GM04503 (cell line): ENCODE data around the gene CHMP4B.
"Not testable (repeated sequence)": the region's sequence is repeated elsewhere in the genome, so short reads cannot be mapped to it uniquely, and the experiment has no call there.

Source experiments
- DNase-seq: peaks from one replicate; pipeline ENCODE4 v3.0.0-alpha.2; 2012; ENCODE audit warnings: low read depth

CHMP4B gene

DNA sequence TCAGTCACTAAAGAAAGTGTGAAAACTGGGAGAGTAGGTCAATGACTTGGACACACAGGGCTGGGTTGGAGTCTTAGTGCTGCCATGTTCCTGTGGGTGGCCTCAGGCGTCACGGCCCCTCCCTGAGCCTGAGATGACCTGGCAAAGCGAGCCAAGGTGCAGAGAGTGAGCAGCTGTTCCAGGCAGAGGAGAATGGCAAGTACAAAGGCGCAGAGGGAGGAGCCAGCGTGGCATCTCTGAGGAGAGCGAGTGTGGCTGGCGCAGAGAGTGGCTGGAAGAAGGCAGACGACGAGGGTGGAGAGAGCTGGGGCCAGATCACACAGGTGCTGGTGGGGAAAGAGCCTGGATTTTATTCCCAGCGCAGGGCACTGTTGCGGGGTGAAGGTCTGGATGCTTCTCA is 20.6 kb upstream of the CHMP4B start:
- no peak for DNase-seq

DNA sequence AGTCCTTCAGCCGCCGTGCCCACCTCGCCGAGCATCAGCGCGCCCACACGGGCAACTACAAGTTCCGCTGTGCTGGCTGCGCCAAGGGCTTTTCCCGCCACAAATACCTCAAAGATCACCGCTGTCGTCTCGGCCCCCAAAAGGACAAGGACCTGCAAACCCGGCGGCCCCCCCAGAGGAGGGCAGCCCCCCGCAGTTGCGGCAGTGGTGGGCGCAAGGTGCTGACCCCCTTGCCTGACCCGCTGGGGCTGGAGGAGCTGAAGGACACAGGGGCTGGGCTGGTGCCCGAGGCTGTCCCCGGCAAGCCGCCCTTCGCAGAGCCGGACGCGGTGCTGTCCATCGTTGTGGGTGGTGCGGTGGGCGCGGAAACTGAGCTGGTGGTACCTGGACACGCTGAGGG is 20.1 kb upstream of the CHMP4B start:
- no peak for DNase-seq

GRCh38 chr20:33791540-33791939 is 19.6 kb upstream of the CHMP4B start:
- DNase-seq = no peak

- no peak for DNase-seq
Measured at GRCh38 chr20:33791959-33792597, 19.1 kb upstream of the CHMP4B start.

- DNase-seq = not testable (repeated sequence)
Measured at GRCh38 chr20:33792598-33792989, 18.6 kb upstream of the CHMP4B start.

DNA sequence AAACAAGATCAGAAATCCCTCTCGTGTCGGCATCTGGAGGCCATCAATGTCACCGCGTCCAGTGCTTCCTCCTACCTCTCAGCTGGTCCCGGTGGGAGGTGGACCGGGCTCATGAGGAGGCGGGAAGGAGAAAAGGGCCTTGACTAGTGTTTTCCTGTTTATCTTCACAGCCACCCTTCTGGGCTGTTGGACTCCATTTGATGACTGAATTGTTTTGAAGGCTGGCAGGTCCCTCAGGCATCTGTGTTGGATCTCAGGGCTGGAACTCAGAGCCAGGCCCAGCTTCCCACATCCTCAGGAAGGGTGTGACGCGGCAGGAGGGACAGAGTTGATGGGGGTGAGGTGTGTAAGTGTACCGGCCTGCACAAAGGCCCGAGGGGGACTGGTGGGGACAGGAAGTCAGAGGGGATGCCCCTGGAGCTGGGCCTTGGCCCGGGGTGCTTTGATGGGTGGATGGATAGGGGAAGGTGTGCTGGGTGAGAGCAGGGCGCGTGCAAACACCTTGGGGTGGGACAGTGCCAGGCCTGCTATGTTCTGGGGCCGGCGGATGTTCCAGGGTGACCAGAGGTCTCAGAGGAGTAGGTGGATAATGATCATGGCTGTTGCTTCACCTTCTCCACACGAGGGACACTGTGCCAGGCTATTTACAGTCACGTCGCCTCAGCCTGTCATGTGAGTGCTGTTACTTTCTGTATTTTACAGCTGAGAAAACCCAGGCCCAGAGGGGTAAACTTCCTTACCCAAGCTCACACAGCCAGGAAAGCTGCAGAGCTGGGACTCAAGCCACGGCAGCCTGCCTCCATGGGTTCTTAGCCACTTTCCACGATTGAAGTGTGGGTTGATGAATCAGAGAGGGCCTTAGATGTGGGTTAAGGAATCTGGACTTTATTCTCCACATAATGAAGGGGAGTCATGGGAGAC is 17.9 kb upstream of the CHMP4B start:
- DNase-seq = no peak

- DNase-seq = no peak
Measured at GRCh38 chr20:33796263-33796906, 14.8 kb upstream of the CHMP4B start.

GRCh38 chr20:33796907-33797544 is 14.1 kb upstream of the CHMP4B start:
- no peak for DNase-seq

DNA sequence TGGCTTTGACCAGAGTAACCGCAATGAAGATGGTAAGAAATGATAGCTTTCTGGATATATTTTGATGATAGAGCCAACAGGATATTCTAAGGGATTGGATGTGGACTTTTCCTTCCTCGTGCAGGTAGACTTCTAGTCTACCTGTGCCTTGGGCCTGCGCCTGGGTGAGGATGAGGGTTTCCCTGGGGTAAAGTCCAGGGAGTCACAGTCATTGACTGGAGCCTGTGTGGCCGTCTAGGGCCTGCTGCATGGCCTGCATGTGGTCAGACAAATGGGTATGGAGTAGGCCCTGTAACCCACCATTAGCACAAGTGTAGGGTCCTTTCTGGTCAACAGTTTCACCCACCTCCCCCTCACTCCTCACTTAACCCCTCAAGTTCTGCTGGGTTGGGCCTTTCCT is 12.7 kb upstream of the CHMP4B start:
- DNase-seq = no peak

DNA sequence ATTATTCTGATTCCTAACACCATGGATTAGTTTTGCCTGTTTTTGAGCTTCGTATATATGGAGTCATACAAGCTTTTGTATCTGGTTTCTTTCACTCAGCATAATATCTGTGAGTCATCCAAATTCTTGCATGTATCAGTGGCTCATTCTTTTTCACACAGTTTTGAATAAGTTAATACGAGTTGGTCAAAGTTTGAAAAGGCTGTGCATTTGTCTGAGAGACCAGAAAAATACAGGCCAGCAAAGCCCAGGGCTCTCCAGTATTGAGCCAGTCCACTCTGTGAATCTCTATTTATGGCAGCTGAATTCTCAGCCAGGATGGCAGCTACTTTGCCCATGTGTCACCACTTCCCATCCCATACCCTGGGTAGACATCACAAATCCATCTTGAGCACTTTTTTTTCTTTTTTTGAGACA is 7.2 kb upstream of the CHMP4B start:
- DNase-seq = peak; percentile 53

GRCh38 chr20:33808388-33808787 is 2.8 kb upstream of the CHMP4B start:
- DNase-seq = no peak

DNA sequence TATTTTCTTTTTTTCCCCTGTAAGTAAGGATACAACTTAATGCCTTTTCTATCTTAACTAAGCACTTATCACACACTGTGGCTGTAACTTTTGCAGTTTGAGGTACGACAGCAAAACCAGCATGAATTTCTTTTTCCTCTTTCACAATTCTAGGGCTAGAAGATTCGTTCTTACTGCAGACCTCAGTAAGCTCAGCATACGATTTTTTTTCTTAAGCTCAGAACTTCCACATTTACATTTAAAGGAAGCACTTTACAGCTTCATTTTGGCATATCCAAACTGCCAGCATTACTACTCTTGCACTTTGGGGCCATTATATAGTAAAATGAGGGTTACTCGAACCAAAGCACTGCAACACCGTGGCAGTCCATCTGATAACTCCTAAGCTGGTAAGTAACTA is 889 bp upstream of the CHMP4B start:
- DNase-seq = no peak

DNA sequence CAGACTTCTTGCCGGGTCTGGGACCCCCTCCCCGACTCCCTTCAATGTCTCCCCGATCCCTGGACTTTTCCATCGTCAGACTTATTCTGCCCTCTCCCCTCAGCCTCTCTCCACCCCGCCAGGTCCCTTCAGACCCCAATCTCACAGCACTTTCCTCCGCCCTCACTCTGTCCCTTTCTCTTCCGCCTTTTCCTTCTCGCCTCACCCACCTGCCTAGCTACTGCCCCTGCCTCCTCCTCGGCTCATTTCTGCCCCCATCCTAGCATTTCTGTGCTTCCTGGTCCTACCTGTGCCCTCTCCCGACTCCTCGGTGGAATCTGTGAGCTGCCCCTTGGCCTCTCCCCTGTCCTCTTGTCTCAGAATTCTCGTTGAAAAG is 616 bp downstream of the CHMP4B start:
- DNase-seq = no peak

- DNase-seq = peak; percentile 64
Measured at GRCh38 chr20:33812152-33812849, 1.2 kb downstream of the CHMP4B start.

- no peak for DNase-seq
Measured at GRCh38 chr20:33812908-33813462, 1.8 kb downstream of the CHMP4B start.

DNA sequence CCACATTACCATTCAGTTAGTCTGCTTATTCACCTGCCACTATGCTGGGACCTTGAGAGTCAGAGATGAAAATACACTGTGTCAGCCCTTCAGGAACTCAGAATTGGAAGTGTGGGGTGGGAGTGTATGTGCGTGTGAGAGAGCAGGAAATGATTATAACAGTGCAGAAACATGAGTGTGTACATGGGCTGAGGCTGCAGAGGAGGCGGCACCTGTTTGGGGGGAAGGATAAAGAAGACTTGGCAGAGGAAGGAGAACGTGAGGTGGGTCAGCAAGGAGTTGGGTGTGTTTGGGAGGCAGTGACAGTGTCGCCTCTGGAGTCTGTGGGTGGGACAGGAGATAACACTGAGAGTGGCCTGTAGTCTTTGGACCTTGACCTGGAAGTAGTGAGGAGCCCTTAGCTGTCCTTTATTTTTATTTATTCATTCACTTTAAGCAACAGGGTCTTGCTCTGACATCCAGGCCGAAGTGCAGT is 3.1 kb downstream of the CHMP4B start:
- DNase-seq = no peak

DNA sequence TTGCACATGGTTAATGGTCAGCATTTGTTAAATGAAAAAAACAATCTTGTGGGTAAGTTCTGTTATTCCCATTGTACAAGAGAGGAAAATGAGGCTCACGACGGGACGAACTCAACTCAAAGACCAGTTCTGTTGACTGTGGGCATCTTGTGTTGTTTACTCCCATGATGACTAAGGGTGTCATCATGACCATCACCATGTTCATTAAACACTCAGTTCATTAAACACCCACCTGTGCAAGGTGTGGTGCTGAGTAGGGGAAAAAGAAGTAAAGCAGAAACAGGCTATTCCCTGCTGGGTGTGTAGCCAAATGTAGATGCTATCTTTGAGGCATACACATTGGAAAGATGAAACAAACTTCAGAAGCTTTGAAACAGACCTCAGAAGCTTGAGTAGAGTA is 4.5 kb downstream of the CHMP4B start:
- DNase-seq = no peak

DNA sequence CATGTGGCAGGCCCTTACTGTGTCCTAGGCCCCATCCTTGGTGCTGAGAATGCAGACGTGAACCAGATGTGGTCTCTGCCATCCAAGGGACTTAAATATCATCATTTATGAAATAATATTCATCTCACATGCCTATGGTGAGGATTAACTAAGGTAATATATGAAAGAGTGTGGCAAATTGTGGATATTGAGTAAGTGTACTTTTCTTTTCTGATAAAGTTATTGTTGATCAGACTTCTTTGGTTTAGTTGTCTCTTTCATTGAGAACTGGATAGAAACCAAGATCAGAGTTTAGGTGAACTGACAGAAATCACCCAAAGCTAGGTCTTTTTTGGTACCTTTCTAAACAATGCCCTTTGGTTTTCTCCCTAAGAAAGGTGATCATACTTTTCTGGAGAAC is 5.0 kb downstream of the CHMP4B start:
- no peak for DNase-seq

DNA sequence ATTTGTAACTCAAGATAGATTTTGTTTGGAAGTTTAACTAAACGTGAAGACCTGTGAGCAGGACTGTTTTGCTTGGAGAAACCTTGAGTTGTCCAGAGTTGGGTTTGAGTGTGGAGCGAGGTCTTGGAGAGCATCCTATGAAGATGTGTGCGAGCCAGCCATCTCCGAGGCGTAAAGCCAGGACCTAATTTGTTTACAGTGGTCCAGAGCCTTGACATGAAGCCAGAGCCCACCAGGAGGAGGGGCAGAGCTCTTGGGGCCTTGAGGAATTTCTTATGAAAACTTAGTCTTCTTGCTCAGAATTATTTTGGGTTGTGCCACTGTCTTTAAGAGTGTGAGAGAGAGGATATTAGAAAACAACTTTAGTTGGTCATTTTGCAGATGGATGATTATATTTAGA is 6.3 kb downstream of the CHMP4B start:
- DNase-seq = no peak

- DNase-seq = no peak
Measured at GRCh38 chr20:33819456-33819855, 8.3 kb downstream of the CHMP4B start.

DNA sequence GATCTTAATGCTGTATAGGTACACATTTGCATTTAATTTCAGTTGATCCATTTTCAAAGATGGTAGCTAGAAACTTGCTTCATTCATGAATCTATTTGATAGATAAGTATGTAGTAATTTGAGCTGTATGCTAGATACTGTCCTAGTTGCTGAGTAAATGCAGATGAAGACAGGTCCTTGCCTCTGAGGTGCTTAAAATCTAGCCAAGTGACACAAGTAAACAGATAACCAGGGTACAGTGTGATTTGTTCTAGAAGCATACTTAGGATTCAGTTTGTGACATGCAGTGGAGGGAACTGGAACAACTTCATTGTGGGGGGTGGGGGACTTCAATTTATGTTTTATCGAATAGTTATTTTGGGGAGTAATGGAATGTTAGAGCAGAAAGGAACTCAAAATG is 9.2 kb downstream of the CHMP4B start:
- DNase-seq = no peak
